C4-2B (cell line): ENCODE data around the gene CRYBA2.
A peak's percentile ranks its signal among the peaks of the same experiment; 100 is the strongest.

ENCODE experiments used
- H3K27ac ChIP-seq: fragments of 450-650 bp; 2 replicates; pipeline ENCODE4 v1.5.1; 2017
- ZFX ChIP-seq: fragments of 450-650 bp; IDR thresholded peaks from 2 replicates; pipeline ENCODE4 v1.6.1; 2017
- TF ChIP-seq, protein P1 (sequence below): fragments of 450-650 bp; conservative IDR thresholded peaks from 2 replicates; pipeline ENCODE4 v1.5.1; 2017; ENCODE audit warnings: mild to moderate bottlenecking

CRYBA2 gene

GRCh38 chr2:219035942-219036341 lies 42.7 kb upstream of the CRYBA2 start:
- no peak for TF ChIP-seq ZFX
- TF ChIP-seq, protein P1, sequence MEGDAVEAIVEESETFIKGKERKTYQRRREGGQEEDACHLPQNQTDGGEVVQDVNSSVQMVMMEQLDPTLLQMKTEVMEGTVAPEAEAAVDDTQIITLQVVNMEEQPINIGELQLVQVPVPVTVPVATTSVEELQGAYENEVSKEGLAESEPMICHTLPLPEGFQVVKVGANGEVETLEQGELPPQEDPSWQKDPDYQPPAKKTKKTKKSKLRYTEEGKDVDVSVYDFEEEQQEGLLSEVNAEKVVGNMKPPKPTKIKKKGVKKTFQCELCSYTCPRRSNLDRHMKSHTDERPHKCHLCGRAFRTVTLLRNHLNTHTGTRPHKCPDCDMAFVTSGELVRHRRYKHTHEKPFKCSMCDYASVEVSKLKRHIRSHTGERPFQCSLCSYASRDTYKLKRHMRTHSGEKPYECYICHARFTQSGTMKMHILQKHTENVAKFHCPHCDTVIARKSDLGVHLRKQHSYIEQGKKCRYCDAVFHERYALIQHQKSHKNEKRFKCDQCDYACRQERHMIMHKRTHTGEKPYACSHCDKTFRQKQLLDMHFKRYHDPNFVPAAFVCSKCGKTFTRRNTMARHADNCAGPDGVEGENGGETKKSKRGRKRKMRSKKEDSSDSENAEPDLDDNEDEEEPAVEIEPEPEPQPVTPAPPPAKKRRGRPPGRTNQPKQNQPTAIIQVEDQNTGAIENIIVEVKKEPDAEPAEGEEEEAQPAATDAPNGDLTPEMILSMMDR = no peak
- H3K27ac ChIP-seq = no peak overlapping the region

DNA sequence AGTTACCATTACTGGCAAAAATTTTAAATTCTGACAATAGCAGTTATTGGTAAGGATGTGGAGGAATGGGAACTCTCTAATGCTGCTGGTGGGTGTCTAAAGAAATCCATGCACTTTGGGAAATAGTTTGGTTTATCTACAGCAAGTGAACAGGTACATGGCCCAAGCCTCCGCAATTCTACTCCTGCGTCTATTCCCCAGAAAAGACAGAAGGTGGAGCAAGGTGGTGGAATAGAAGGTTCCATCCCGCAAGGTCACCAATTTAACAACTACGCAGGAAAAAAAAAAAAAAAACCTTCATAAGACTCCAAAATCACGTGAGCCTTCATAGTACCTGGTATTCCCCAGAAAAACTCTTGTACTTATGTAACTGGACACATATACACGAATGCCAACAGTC lies 41.6 kb upstream of the CRYBA2 start:
- no peak for TF ChIP-seq ZFX
- TF ChIP-seq, protein P1 = no peak; the same call in 1 of the 2 replicates
- no peak overlapping the region for H3K27ac ChIP-seq

GRCh38 chr2:219032051-219032745 lies 39.0 kb upstream of the CRYBA2 start:
- TF ChIP-seq, protein P1 = no peak
- TF ChIP-seq ZFX = no peak
- no peak overlapping the region for H3K27ac ChIP-seq

DNA sequence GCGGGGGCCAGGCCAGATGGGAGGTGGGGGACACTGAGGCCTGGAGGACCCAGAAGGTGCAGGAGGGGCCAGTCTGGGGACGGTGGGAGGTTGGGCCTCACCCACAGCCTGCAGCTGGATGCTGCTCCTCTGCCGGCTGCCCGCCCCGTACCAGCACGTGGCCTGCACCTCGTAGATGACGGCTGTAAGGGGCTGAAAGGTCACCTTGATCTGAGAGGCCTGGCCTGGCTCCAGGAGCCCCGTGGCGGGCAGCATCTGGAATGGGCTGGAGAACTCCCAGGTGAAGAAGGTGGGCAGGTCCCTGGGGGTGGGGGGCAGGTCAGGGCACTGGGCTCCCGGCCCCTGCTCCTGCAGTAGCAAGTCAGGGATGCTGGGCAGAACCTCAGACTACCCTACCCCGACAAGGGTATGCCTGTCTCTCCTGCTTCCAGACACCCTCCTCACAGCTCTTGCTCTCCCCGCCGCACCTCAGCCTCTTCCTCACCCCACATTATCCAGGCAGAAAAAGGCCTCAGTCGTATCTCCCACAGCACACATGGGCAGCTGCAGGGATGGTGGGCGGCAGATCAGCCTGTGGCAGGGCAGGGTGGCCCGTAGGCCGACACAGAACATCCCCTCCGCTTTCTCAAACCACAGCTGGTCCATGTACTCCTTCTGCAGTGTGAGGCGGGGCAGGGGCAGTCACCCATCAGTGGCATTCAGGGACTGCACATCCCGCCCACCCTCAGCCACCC lies 38.0 kb upstream of the CRYBA2 start:
- H3K27ac ChIP-seq = no peak overlapping the region
- no peak for TF ChIP-seq ZFX
- TF ChIP-seq, protein P1 = no peak

DNA sequence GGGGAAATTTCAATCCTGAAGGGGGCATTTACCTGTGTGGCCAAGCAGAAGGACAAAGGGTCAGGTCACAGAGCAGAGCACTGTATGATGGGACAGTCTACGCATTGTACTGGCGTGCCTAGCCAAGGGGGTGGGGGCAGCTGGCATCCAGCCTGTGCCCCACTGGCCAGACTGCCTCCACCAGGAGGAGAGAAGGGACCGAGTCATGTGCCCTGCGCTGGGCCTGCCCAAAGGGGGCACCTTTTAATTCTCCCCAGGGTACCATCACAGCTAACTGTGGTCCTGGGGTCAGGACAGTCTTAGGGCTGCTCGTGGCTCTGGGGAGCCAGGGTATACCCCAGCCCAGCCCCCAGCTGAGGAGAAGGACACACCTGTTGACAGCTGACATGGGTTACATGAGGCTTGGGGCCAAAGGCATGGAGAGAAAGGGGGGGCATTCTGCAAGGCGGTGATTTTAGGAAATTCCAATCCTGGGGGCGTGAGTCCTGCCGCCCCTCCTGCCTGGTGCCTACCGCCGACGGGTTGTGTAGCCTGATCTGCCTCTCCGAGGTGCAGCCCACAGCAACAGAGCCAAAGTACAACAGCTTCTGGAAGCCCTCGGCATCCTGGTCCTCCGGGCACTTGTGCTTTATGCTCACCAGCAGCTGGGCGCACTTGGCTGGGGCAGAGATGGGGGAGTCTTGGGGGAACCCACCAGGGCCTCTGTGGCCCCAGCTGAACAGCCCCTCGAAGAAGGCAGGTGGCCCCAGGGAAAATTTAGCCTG lies 37.1 kb upstream of the CRYBA2 start:
- TF ChIP-seq, protein P1 = no peak
- no peak for TF ChIP-seq ZFX
- no peak overlapping the region for H3K27ac ChIP-seq

- no peak for TF ChIP-seq ZFX
- TF ChIP-seq, protein P1 = peak; percentile 93
- H3K27ac ChIP-seq = no peak overlapping the region
Measured at GRCh38 chr2:219029829-219030165, 36.6 kb upstream of the CRYBA2 start.
